Measurements from ENCODE around the gene SEMA3D.

The SEMA3D gene

GRCh38 chr7:85119934-85120333, 66.9 kb downstream of the SEMA3D start:
- DNase-seq = no peak

GRCh38 chr7:85115862-85116261, 71.0 kb downstream of the SEMA3D start:
- DNase-seq = no peak

- DNase-seq = no peak
These were observed 71.8 kb downstream of the SEMA3D start for GRCh38 chr7:85115006-85115405.

- no peak for DNase-seq
These were observed 72.5 kb downstream of the SEMA3D start for GRCh38 chr7:85114342-85114741.

- no peak for DNase-seq
These were observed 75.1 kb downstream of the SEMA3D start for GRCh38 chr7:85111761-85112160.

GRCh38 chr7:85106719-85107118, 80.1 kb downstream of the SEMA3D start:
- DNase-seq = no peak

GRCh38 chr7:85104432-85105205, 82.2 kb downstream of the SEMA3D start:
- no peak for DNase-seq

- DNase-seq = no peak
These were observed 82.9 kb downstream of the SEMA3D start for GRCh38 chr7:85103962-85104361.

GRCh38 chr7:85103357-85103756, 83.5 kb downstream of the SEMA3D start:
- no peak for DNase-seq

- DNase-seq = no peak
These were observed 84.0 kb downstream of the SEMA3D start for GRCh38 chr7:85102813-85103350.

- no peak for DNase-seq
These were observed 85.5 kb downstream of the SEMA3D start for GRCh38 chr7:85101347-85101746.

- DNase-seq = no peak
These were observed 89.0 kb downstream of the SEMA3D start for GRCh38 chr7:85097844-85098243.

GRCh38 chr7:85095806-85096205, 91.0 kb downstream of the SEMA3D start:
- no peak for DNase-seq

GRCh38 chr7:85095366-85095765, 91.5 kb downstream of the SEMA3D start:
- no peak for DNase-seq

GRCh38 chr7:85094046-85094725, 92.7 kb downstream of the SEMA3D start:
- no peak for DNase-seq

- DNase-seq = no peak
These were observed 95.3 kb downstream of the SEMA3D start for GRCh38 chr7:85091565-85091928.

GRCh38 chr7:85090919-85091564, 95.8 kb downstream of the SEMA3D start:
- no peak for DNase-seq

- DNase-seq = no peak
These were observed 96.7 kb downstream of the SEMA3D start for GRCh38 chr7:85090143-85090542.

- no peak for DNase-seq
These were observed 105.0 kb downstream of the SEMA3D start for GRCh38 chr7:85081846-85082245.

GRCh38 chr7:85081392-85081791, 105.5 kb downstream of the SEMA3D start:
- DNase-seq = no peak

- DNase-seq = no peak
These were observed 107.4 kb downstream of the SEMA3D start for GRCh38 chr7:85079434-85079833.

GRCh38 chr7:85078181-85078580, 108.7 kb downstream of the SEMA3D start:
- no peak for DNase-seq

GRCh38 chr7:85075864-85076263, 111.0 kb downstream of the SEMA3D start:
- no peak for DNase-seq

- no peak for DNase-seq
These were observed 111.9 kb downstream of the SEMA3D start for GRCh38 chr7:85074992-85075391.
